Activated CD8-positive, alpha-beta memory T cell treated with anti-CD3 and anti-CD28 coated beads for 1 hour (primary cell): ENCODE measurements around the gene LSS.

ENCODE experiments used
- DNase-seq, 2 donors: peaks; one replicate each; pipeline ENCODE4 v3.0.0-alpha.2; 2020; ENCODE audit warnings: low read depth in 1 of 2; ENCODE audit errors: extremely low read depth in 1 of 2

Gene LSS

DNA sequence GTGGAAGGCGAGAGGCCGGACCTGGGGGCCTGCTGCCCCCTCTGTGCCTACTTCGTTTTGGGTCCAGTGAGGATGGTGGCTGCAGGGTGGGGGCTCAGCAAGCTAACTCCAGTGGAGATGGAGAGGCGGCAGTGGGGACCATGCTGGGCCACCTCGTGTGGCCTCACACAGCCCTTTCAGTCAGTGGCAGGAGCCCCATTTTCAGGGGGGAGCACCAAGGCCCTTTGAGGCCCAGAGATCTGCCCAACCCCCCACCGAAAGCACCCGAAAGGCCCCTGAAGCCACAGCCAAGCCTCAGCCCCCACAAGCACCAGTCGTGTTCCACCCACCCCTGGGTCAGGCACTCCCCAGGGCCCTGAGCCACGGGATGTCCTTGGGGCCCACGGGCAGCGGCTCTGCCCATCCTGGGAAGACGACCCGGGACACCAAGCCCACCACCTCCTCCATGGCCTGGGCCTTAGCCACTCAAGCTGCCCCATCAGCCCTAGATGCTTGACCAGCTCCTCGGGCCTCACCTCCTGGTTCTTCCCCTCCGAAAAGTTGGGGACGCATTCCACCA lies 73.5 kb downstream of the LSS start:
- DNase-seq: no peak

DNA sequence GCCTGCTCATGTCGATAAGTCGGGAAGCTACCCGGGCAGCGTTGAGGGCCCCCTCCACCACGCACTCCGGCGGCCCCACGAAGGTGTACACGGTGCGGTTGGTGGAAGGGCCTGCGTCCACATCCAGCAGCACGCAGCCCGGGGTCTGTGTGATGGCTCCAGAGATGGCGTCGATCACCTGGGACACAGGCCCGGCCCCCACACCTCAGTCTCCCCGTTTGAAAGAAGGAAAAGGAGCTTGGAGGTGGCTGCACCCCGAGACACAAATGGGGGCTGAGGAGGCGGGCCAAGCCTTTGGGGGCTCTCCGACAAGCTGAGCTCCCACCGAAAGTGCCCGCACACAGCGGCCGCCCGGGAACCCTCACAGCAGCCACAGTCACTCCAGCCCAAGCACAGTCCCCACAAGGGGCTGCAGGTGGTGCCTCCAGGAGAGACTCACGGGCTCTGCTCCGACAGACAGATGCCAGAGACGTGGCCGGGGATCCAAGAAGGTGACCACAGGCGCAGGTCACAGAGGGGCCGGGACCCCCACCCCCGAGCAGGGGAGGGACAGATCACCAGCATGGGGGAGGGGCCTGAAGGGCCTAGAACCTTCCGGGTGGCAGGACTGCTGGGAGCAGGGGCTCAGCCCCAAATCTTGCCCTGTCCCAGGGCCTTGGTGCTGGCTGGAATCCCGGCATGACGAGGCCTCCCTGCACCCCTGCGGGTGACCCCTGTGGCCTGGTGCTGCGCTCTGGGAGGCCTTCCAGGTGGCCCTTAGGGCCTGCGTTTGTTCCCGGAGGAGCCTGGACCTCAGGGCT lies 74.2 kb downstream of the LSS start:
- no peak for DNase-seq

- peak in 1 of 2 donors; percentile 37 for DNase-seq
Observed at GRCh38 chr21:46153247-46154154, 75.1 kb downstream of the LSS start.

- DNase-seq: no peak
Observed at GRCh38 chr21:46152927-46153246, 75.7 kb downstream of the LSS start.

GRCh38 chr21:46151989-46152926 lies 76.3 kb downstream of the LSS start:
- DNase-seq: no peak

- no peak for DNase-seq
Observed at GRCh38 chr21:46151261-46151988, 77.1 kb downstream of the LSS start.

GRCh38 chr21:46150491-46151121 lies 78.0 kb downstream of the LSS start:
- no peak for DNase-seq

- no peak for DNase-seq
Observed at GRCh38 chr21:46150073-46150472, 78.5 kb downstream of the LSS start.

DNA sequence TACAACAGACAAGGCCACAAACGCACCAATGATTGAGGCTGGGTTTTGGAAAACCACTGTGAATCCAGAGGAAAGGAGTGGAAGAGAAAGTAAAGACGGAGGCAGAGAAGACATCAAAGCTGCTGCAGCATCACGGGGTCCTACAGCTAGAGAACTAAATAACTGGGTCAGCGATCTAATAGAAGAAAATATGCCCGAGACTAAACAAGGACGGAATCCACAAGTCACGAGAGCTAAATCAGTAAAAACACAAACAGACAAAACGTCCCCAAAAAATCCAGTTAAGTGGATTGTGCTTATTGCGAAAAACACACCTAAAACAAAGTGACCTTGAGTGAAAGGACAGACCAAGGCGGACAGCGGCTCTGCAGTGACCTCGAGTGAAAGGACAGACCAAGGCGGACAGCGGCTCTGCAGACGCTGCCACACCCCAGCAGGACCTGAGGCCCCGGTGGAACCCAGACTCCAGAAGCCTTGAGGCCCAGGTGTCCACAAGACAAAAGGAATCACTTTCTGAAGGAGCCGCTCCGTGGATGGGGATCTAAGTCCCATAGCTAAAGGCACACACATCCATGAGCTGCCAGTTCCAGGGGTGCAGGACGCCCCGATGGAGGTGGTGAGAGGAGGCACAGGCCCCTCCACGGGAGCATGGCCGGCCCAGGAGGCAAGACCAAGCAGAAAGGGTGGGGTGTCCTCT lies 79.2 kb downstream of the LSS start:
- no peak for DNase-seq

DNA sequence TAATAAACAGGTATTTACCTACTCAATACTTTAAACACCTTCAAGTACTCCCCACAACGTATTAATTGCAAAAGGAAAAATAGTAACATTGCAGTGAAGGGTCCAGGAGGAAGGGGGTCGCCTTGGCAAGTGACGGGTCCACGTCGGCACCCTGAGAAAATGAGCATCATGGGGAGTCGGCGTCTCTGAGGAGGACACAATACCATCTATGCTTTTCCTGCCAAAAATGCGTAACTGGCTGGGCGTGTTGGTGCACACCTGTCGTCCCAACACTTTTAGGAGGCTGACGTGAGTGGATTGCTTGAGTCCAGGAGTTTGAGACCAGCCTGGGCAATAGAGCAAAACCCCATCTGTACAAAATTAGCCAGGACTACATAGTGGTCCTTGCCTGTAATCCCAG lies 80.5 kb downstream of the LSS start:
- no peak for DNase-seq

DNA sequence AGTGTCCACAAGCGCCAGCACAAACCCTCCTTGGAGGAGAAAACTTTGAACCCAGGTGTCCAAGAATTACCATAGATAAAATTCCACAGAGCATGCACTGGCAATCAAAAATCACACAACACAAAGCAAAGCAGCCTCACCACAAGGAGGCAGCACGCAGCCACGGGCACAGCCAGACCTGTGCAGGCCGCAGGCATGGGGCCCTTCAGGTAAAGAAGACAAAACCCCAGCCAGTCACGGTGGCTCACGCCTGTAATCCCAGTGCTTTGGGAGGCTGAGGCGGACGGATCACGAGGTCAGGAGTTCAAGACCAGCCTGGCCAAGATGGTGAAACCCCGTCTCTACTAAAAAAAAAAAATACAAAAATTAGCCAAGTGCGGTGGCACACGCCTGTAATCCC lies 81.1 kb downstream of the LSS start:
- DNase-seq: peak in 1 of 2 donors; percentile 31

DNA sequence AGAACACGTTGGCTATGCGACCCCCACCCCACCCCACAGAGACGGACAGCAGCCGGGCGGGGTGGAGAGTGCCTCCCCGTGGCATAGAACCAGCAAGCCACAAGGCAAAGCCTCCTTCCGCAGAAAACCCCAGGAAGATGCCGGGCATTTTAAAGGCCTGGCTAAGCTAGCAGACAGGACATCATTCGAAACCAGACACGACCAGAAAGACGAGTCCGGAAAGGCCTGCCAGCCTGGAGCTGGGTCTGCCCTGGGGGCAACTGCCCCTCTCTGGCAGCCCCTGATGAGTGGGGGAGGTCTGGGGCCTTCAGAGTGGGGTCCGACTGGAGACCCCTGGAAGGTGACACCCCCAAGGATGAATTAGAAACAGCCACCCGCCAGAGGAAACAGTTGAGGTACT lies 81.7 kb downstream of the LSS start:
- no peak for DNase-seq

DNA sequence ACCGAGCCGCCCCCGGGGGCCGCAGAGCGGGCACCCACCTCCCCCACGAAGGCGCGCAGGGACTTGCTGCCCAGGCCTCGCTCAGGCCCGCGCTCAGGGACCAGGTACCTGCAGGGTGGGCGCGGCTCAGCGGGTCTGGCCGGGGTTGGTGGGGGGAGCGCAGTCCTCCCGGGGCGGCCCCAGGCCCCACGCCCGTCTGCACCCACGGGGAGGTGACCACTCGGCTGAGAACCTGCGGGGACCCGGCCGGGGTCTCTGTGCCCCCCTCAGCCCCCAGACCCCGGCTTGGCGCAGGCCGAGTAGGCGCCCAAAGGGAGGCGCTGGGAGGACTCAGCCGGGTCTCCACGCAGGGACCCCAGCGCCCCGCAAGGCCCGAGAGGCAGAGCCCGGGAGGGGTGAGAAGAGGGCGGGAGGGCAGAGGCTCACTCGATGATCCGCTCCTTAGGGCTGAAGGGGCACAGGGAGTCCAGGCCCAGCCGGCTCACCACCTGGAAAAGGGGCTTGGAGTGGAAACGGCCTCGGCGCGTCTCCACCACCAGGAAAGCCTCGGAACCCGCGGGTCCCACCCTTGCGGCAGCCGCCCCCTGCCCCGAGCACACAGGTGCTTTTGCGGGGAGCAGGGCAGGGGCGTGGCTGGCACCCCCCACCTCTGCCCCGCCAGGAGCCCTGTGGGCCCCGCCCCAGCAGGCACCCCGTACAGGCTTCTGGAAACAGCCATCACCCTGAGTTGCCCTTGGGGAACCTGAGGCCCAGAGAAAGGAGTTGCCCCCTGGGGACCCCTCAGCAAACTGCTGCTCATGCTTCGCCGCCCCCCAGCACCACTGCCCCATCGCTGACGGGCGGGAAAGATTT lies 82.5 kb downstream of the LSS start:
- DNase-seq: no peak

DNA sequence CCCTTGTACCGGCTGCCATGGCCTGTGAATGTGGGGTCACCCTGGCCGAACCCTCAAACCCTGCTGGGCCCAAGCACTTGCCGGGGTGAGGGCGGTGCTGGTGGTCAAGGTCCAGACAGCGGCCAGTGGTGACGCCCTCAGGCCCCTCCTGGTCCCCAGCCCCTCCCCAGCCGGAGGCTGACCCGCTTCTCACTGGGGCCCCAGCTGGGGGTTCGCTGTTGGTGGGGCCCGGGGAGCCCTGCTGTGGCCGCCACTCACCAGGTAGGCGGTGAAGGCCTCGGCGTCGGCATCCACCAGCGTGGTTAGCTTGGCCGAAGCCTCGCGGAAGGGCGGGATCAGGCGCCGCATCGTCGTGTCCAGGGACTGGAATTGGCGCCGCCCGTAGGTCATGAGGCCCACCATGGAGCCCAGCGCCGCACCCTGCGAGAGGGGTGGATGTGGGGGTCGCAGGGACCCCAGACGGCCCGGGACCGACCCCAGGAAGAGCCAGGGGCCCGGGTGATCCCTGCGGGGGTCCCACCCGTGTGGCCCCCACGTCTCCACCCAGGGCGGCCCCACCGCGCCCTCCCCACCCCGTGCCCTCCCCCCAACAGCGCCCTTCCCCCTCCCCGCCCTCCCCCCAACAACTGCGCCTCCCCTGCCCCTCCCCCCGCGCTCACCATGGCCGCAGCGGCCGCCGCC lies 83.3 kb downstream of the LSS start:
- DNase-seq: no peak

DNA sequence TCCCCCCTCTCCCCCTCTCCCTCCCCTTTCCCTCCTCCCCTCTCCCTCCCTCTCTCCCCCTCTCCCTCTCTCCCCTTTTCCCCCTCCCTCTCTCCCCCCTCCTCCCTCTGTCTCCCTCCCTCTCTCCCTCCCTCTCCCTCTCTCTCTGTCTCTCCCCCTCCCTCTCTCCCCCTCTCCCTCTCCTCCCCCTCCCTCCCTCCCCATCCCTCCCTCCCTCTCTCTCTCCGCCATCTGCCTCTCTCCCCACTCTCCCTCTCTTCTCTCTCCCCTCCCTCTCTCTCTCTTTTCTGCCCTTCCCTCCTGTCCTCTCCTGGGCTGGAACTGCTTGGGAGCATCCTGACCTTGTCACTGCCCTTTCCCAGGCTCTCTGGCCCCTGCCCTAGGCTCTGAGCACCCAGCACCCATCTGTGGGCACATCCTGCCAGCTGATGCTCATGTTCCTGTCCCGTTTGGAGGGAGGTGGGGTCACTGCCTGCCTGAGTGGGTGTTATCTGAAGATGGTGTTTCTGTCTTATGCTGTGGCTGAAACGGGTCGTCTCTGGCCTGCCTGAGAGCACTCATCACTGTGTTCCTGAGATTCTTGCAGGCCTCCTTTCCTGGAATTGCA lies 84.0 kb downstream of the LSS start:
- no peak for DNase-seq

DNA sequence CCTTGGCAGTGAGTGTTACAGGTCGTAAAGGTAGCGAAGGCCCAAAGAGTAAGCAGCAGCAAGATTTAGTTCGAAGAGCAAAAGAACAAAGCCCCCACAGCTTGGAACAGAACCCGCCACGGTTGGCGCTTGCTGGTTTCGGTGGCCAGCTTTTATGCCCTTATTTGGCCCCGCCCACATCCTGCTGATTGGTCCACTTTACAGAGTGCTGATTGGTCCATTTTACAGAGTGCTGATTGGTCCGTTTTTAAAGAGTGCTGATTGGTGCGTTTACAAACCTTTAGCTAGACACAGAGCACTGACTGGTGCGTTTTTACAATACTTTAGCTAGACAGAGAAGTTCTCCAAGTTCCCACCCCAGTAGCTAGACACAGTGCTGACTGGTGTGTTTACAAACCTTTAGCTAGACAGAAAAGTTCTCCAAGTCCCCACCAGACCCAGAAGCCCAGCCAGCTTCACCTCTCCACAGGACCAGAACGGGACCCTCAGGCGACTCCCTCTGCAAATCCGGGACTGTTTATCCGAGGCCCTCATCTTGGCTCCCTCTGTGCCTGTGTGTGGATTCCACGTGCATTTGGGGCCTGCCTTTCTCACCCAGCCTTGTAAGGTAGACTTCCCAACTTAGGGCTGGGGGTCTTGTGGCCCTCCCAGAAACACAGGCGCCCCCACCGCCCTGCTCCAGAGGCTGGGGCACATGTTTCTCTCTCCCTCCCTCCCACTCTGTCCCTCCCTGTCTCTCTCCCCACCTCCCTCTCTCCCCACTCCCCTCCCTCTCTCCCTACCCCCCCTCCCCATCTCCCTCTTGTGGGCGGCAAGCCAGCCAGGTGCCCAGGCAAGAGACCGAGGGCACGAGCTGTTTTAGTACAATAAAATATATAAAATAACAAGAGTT lies 85.7 kb downstream of the LSS start:
- no peak for DNase-seq
